HCT116 (cell line): ENCODE measurements around the gene CAMK2N2.

Experiments
- EZH2 ChIP-seq: fragments of 200-600 bp; sonication (generic); IDR thresholded peaks from 2 replicates; pipeline ENCODE4 v1.6.1; 2017; ENCODE audit warnings: antibody characterized with exemption, mixed run types
- EZH2phosphoT487 ChIP-seq: fragments of 200-600 bp; IDR thresholded peaks from 2 replicates; pipeline ENCODE4 v1.6.1; 2018; ENCODE audit warnings: antibody characterized with exemption, borderline replicate concordance
- POLR2A ChIP-seq: IDR thresholded peaks from 2 replicates; pipeline ENCODE4 v1.7.0; 2011; ENCODE audit warnings: borderline replicate concordance; ENCODE audit not compliant: insufficient read depth, insufficient read length; ENCODE audit errors: extremely low read depth
- POLR2AphosphoS5 ChIP-seq: IDR thresholded peaks from 2 replicates; pipeline ENCODE4 v1.6.1; 2011; ENCODE audit warnings: mild to moderate bottlenecking, low read depth, low read length, moderate library complexity
- RAD21 ChIP-seq: IDR thresholded peaks from 2 replicates; pipeline ENCODE4 v1.6.1; 2012; ENCODE audit warnings: low read depth, mild to moderate bottlenecking
- TCF7L2 ChIP-seq: IDR thresholded peaks from 2 replicates; pipeline ENCODE4 v1.7.0; 2011; ENCODE audit warnings: borderline replicate concordance, inconsistent platforms; ENCODE audit not compliant: insufficient read depth, insufficient read length; ENCODE audit errors: extremely low read depth
- TF ChIP-seq, protein P1 (sequence below), 3 experiments: fragments of 200-600 bp in 1 of 3; sonication (generic) in 1 of 3; IDR thresholded peaks in 2 of 3; conservative IDR thresholded peaks in 1 of 3; 2 replicates each; pipeline ENCODE4 v1.5.1; 2012 to 2017; ENCODE audit warnings: low read depth in 2 of 3, low read length in 2 of 3, antibody characterized with exemption in 1 of 3, borderline replicate concordance in 1 of 3, control low read depth in 1 of 3, mild to moderate bottlenecking in 1 of 3, mixed read lengths in 1 of 3, mixed run types in 1 of 3, moderate library complexity in 1 of 3; ENCODE audit not compliant: insufficient read depth in 1 of 3
- TF ChIP-seq, protein P2 (sequence below): IDR thresholded peaks from 2 replicates; pipeline ENCODE4 v1.6.1; 2012
- TF ChIP-seq, protein P3 (sequence below): IDR thresholded peaks from 2 replicates; pipeline ENCODE4 v1.6.1; 2012; ENCODE audit warnings: low read depth

DNA sequence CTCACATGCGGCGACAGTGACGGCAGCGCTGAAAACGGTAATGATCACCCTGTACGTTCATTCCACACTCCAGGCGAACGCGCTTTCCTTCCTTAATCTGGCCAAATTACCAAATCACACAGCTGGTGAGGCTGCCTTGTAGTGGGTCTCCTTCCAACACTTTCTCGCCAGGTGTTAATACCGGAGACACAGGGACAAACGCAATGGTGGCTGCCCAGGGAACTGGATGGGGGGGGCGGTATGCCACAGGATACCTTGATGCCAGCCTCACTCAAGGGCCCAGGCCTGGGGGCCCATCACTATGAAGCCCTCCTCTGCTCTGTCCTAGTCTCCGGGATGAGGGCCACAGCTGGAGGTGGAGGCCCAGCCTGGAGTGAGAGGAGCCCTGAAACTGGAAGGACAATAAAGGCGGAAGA is 1.4 kb upstream of the CAMK2N2 start:
- TF ChIP-seq POLR2AphosphoS5 (no peak), RAD21 (no peak), EZH2 (no peak), TCF7L2 (no peak), EZH2phosphoT487 (no peak), POLR2A (no peak)
- TF ChIP-seq, protein P1, sequence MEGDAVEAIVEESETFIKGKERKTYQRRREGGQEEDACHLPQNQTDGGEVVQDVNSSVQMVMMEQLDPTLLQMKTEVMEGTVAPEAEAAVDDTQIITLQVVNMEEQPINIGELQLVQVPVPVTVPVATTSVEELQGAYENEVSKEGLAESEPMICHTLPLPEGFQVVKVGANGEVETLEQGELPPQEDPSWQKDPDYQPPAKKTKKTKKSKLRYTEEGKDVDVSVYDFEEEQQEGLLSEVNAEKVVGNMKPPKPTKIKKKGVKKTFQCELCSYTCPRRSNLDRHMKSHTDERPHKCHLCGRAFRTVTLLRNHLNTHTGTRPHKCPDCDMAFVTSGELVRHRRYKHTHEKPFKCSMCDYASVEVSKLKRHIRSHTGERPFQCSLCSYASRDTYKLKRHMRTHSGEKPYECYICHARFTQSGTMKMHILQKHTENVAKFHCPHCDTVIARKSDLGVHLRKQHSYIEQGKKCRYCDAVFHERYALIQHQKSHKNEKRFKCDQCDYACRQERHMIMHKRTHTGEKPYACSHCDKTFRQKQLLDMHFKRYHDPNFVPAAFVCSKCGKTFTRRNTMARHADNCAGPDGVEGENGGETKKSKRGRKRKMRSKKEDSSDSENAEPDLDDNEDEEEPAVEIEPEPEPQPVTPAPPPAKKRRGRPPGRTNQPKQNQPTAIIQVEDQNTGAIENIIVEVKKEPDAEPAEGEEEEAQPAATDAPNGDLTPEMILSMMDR (IDR thresholded peaks at IDR 0.05 in 2 of 3, conservative IDR thresholded peaks at IDR 0.05 in 1 of 3; ENCODE audit: borderline replicate concordance in 1 of 3, insufficient read depth in 1 of 3, low read depth in 2 of 3, low read length in 2 of 3): no peak
- TF ChIP-seq, protein P2, sequence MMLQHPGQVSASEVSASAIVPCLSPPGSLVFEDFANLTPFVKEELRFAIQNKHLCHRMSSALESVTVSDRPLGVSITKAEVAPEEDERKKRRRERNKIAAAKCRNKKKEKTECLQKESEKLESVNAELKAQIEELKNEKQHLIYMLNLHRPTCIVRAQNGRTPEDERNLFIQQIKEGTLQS: no peak
- TF ChIP-seq, protein P3, sequence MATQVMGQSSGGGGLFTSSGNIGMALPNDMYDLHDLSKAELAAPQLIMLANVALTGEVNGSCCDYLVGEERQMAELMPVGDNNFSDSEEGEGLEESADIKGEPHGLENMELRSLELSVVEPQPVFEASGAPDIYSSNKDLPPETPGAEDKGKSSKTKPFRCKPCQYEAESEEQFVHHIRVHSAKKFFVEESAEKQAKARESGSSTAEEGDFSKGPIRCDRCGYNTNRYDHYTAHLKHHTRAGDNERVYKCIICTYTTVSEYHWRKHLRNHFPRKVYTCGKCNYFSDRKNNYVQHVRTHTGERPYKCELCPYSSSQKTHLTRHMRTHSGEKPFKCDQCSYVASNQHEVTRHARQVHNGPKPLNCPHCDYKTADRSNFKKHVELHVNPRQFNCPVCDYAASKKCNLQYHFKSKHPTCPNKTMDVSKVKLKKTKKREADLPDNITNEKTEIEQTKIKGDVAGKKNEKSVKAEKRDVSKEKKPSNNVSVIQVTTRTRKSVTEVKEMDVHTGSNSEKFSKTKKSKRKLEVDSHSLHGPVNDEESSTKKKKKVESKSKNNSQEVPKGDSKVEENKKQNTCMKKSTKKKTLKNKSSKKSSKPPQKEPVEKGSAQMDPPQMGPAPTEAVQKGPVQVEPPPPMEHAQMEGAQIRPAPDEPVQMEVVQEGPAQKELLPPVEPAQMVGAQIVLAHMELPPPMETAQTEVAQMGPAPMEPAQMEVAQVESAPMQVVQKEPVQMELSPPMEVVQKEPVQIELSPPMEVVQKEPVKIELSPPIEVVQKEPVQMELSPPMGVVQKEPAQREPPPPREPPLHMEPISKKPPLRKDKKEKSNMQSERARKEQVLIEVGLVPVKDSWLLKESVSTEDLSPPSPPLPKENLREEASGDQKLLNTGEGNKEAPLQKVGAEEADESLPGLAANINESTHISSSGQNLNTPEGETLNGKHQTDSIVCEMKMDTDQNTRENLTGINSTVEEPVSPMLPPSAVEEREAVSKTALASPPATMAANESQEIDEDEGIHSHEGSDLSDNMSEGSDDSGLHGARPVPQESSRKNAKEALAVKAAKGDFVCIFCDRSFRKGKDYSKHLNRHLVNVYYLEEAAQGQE: no peak
